Testis (tissue), 3 donors: Measurements from ENCODE around the gene SOBP. TPM values are rescaled to one million over a fixed set of nuclear protein-coding genes. Genes with fewer than 3 reads are reported as not detected.
A peak's percentile ranks its signal among the peaks of the same experiment; 100 is the strongest.

Experiments
- DNase-seq: peaks from one replicate; pipeline ENCODE4 v3.0.0-alpha.2; 2019
- H3K27ac ChIP-seq, 2 donors: fragments of 200-600 bp; sonication (generic); one replicate each; pipeline ENCODE4 v1.5.1; 2019
- H3K27me3 ChIP-seq: fragments of 200-600 bp; sonication (generic); one replicate; pipeline ENCODE4 v1.5.1; 2019
- H3K36me3 ChIP-seq: fragments of 200-600 bp; sonication (generic); one replicate; pipeline ENCODE4 v1.5.1; 2017; ENCODE audit warnings: low read depth; ENCODE audit errors: missing control alignments
- H3K4me1 ChIP-seq: fragments of 200-600 bp; sonication (generic); one replicate; pipeline ENCODE4 v1.5.1; 2019
- H3K4me3 ChIP-seq, 2 donors: fragments of 200-600 bp; sonication (generic); one replicate each; pipeline ENCODE4 v1.5.1; 2017 to 2019
- H3K9me3 ChIP-seq: fragments of 200-600 bp; sonication (generic); one replicate; pipeline ENCODE4 v1.5.1; 2017
- POLR2A ChIP-seq: fragments of 450-650 bp; IDR thresholded peaks from one replicate; pipeline ENCODE4 v1.6.1; 2017; ENCODE audit warnings: antibody characterized with exemption, mild to moderate bottlenecking, moderate library complexity
- WGBS, 2 donors: methylation state at CpG; one replicate each; pipeline ENCODE4 v1.1.5; 2018; 5-methylcytosine and 5-hydroxymethylcytosine counted together
- intact Hi-C: fragments of 100-400 bp; cut with DNase I; formaldehyde crosslinking; loops from one replicate; pipeline ENCODE4 v1.15.1; 2023; ENCODE audit warnings: low total_unique reads
- polyA plus RNA-seq: library from polyadenylated mRNA; stranded (reverse); fragments of 350-450 nt; fragmentation: Illumina TruSeq; extraction: RNeasy Lipid Tissue Mini Kit (QIAGEN cat#74804); gene quantifications from one replicate; pipeline ENCODE4 v1.2.3, GENCODE V29; 2014; ENCODE audit warnings: low read depth, low replicate concordance; ENCODE audit not compliant: insufficient read depth
- total RNA-seq, 2 donors: library from RNA; depleted of rRNA; stranded (reverse); fragments of >200 nt; gene quantifications; one replicate each; pipeline ENCODE4 v1.2.3, GENCODE V29; 2016
- TF ChIP-seq, protein P1 (sequence below), 3 experiments: fragments of 450-650 bp in 2 of 3; fragments of 200-600 bp in 1 of 3; sonication (generic) in 1 of 3; IDR thresholded peaks; one replicate each; pipeline ENCODE4 v1.5.1; 2016 to 2019; ENCODE audit warnings: antibody characterized with exemption in 3 of 3, mild to moderate bottlenecking in 2 of 3, moderate library complexity in 1 of 3

SOBP gene
- total and polyA plus RNA-seq, 3 donors from 2014 or later: 13.9 to 27.2 (median 17.2) TPM

DNA sequence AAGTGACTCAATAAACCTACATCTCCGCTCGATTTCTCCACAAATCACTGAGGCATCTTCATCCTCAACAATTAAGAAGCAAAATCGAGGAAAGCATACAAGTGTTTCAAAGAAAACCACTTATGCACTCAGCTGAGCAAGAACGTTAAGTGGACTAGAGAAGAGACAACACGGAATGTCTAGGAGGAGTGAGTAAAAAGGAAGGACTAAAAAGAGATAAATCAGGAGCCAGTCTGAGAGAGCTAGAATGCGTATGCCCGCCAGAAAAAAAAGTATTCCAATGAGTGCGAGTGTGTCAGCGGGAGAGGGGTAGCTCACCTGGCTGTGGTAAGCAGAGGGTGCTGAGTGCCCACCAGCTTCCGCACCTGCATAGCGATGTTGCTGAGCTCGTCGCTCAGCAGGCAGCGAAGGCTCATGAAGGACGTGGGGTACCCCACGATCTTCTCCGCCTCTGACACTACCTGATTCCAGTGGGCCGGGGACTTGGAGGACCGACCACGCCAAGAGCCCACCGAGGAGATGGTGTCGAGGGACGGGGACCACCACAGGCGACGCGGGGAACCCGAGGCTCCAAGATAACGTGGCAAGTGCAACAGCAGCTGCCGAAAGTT lies 31.1 kb upstream of the SOBP start:
- DNase-seq: peak; percentile 36
- Histone ChIP-seq H3K9me3 (no peaks in the 10 kb centered on the region), H3K27me3 (no peaks in the 10 kb centered on the region), H3K4me3 (peak overlapping the region; percentile 85 to 97), H3K4me1 (peaks cover 4% of the 10 kb centered on the region), H3K27ac (peak overlapping the region; percentile 71 to 88), H3K36me3 (no peaks in the 10 kb centered on the region)
- intact Hi-C loops: no loop called here
- no peak for TF ChIP-seq POLR2A
- TF ChIP-seq, protein P1, sequence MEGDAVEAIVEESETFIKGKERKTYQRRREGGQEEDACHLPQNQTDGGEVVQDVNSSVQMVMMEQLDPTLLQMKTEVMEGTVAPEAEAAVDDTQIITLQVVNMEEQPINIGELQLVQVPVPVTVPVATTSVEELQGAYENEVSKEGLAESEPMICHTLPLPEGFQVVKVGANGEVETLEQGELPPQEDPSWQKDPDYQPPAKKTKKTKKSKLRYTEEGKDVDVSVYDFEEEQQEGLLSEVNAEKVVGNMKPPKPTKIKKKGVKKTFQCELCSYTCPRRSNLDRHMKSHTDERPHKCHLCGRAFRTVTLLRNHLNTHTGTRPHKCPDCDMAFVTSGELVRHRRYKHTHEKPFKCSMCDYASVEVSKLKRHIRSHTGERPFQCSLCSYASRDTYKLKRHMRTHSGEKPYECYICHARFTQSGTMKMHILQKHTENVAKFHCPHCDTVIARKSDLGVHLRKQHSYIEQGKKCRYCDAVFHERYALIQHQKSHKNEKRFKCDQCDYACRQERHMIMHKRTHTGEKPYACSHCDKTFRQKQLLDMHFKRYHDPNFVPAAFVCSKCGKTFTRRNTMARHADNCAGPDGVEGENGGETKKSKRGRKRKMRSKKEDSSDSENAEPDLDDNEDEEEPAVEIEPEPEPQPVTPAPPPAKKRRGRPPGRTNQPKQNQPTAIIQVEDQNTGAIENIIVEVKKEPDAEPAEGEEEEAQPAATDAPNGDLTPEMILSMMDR (IDR thresholded peaks at IDR 0.05): no peak
- WGBS, 2 donors: 0 to 1% methylated on average over 16 to 29 of the region's 29 CpGs

DNA sequence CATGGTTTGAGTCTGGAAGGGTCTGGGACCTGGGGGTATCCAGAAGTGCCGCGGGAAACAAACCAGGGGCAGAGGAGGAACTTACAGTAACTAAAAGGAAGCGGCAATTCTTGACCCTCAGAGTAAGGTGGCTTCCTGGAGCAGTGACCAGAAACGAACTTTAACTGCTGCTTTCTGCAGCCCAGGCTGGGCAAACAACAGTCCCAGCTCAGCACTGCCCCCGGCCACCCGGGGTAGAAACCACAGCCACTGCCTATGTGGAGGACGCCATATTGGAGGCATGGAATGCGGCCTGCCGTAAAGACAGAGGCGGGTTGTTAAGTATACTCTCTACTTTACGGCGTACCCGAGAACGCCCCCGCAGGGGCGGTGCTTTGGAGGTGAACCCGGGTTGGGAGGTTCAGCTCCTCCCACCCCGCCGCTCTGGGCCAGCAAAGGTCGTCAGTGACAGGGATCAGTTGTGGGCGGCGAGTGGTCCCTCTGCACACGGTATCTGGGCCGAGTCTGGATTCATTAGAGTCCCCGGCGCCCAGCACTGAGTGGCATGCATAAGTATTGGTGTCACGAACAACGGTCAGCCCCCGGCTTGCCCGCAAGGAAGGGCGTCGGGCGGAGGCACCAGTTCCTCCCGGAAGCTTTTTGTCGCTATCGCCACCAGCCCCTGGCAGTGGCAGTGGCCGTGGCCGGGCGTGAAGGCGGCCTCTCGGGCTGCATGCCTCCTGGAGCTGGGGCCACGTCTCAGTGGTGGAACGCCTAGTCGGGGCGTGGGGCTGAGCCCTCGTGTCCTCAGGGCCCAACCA lies 30.4 kb upstream of the SOBP start, which contains the start of gene PDSS2:
Gene PDSS2 (minus strand): TSS at position 282 of the 800 bp plus-strand sequence. CDS start 279 bp downstream, at position 3.
- H3K4me3 ChIP-seq: peak within 1 kb of the TSS; percentile 85 to 97
- WGBS, 2 donors: 0 to 1% methylated on average over 29 to 42 of the region's 46 CpGs
- H3K27me3 ChIP-seq: no peaks in the 10 kb centered on the region
- peak within 1 kb of the TSS; percentile 71 to 88 for H3K27ac ChIP-seq
- DNase-seq: peak; percentile 100
- intact Hi-C loops: no loop called here
- TF ChIP-seq, protein P1 (IDR thresholded peaks at IDR 0.05): peak; percentile 7 to 29 (median 16)
- no peak for TF ChIP-seq POLR2A
- H3K9me3 ChIP-seq: no peaks in the 10 kb centered on the region
- H3K4me1 ChIP-seq: peaks cover 4% of the 10 kb centered on the region
- no peaks in the 10 kb centered on the region for H3K36me3 ChIP-seq

DNA sequence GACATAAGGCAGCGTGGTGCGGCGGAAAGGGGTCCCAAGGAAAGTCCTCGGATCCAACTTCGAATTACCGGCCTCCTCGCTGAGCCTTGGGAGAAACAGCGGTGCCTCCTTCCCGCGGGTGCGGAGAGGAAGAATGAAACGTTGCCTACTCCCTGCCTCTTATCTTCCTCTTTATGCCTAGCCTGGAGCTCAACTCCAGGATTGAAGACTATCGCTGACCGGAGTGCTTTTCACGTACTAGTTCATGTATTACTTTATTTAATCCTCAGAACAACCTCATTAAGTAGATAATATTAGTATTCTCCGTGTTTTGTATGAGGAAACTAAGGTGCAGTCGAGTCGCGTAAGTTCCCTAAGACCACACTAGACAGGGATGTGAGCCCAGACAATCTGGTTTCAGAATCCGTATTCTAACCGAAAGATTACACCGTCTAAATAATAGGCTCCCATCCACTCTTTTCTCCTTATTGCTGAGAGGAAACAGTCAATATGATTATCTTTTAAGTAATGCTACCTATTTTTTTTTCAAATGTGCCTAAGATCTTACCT lies 29.8 kb upstream of the SOBP start:
- peaks cover 4% of the 10 kb centered on the region for H3K4me1 ChIP-seq
- peak overlapping the region; percentile 71 to 88 for H3K27ac ChIP-seq
- H3K4me3 ChIP-seq: peak overlapping the region; percentile 85 to 97
- H3K36me3 ChIP-seq: no peaks in the 10 kb centered on the region
- intact Hi-C loops: no loop called here
- TF ChIP-seq POLR2A: no peak
- TF ChIP-seq, protein P1 (IDR thresholded peaks at IDR 0.05): no peak
- WGBS, 2 donors: 29 to 36% methylated on average over 18 to 22 of the region's 22 CpGs
- H3K9me3 ChIP-seq: no peaks in the 10 kb centered on the region
- no peak for DNase-seq
- no peaks in the 10 kb centered on the region for H3K27me3 ChIP-seq

DNA sequence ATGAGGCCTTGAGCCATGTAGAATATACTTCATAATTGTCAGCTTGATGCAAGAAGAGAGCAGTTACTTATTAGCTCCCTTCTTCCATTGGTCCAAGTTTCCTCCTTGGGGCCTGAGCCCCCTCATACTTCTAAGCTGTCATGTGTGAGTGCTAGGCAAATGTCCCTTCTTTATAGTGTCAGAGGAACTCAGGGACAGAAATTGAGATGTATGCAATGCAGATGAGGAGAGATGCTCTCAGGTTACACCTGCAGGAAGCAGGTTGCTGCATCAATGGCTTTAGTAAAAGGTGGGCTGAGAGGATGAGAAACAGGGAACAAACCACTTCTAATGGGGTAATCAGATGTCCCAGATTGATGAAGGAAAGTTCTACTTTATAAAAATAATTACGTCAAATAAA lies 23.9 kb upstream of the SOBP start:
- Histone ChIP-seq H3K4me3 (no peak overlapping the region), H3K36me3 (no peaks in the 10 kb centered on the region), H3K4me1 (no peaks in the 10 kb centered on the region), H3K27me3 (no peaks in the 10 kb centered on the region), H3K9me3 (no peaks in the 10 kb centered on the region), H3K27ac (no peak overlapping the region)
- intact Hi-C loops: no loop called here
- no peak for DNase-seq
- WGBS, 2 donors: 83 to 94% methylated on average over 1 of the region's 1 CpG
- TF ChIP-seq, protein P1 (IDR thresholded peaks at IDR 0.05): no peak
- no peak for TF ChIP-seq POLR2A
